GM12874 (cell line): ENCODE measurements around the gene CA9.

Experiments
- TF ChIP-seq, protein P1 (sequence below): IDR thresholded peaks from 2 replicates; pipeline ENCODE4 v1.5.1; 2011; ENCODE audit warnings: low read depth, mild to moderate bottlenecking, control low read depth, low read length, moderate library complexity; ENCODE audit not compliant: insufficient read depth

Gene CA9

DNA sequence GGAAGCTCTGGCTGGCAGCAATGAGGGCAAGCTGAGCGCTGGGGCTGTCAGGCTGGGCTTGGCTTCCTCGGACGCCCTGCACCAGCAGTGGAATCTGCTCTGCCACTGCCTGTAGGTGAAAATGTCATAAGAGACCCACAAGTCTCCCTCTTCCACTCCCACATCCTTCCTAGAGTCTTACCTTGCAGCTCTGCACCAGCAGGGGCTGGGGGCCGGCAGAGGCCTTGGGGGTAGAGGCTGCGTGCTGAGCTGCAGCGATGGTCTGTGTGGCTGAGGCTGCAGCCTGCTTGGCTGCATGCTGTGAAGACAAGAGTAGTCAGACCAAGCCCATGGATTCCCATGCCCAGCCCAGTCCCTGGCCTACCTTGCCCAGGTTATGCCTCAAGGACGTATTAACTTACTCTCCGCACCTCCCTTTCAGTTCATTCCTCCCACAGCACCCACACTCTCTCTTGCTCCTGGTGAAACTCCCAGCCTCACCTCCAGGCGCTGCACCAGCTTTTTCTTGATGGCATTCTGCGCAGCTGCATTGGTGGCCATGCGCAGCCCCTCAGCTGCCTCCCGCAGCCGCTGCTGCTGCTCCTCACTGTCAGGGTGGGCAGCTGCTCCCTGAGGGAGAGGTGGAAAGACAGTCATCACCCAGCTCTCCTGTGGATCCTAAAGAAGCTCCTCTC is 41.0 kb downstream of the CA9 start:
- TF ChIP-seq, protein P1, sequence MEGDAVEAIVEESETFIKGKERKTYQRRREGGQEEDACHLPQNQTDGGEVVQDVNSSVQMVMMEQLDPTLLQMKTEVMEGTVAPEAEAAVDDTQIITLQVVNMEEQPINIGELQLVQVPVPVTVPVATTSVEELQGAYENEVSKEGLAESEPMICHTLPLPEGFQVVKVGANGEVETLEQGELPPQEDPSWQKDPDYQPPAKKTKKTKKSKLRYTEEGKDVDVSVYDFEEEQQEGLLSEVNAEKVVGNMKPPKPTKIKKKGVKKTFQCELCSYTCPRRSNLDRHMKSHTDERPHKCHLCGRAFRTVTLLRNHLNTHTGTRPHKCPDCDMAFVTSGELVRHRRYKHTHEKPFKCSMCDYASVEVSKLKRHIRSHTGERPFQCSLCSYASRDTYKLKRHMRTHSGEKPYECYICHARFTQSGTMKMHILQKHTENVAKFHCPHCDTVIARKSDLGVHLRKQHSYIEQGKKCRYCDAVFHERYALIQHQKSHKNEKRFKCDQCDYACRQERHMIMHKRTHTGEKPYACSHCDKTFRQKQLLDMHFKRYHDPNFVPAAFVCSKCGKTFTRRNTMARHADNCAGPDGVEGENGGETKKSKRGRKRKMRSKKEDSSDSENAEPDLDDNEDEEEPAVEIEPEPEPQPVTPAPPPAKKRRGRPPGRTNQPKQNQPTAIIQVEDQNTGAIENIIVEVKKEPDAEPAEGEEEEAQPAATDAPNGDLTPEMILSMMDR = no peak

DNA sequence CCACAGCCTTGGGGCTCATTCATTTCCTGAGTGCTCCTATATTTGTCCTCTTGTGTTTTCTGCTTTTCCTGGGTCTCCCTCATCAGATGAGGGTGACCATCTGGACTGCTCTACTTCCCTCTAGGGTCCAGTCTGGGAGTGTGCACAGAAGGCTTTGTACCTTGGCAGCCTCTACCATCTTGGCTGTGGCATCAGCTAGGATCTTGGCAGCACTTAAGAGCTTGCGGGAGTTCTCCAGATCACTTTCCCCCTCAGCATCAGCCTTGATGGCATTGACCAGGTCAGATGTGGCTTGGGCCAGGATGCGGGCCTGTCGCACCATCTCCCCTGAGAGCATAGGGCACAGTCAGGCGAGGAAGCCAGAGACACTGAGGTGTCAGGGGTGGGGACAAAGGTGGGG is 42.5 kb downstream of the CA9 start:
- TF ChIP-seq, protein P1 = no peak

DNA sequence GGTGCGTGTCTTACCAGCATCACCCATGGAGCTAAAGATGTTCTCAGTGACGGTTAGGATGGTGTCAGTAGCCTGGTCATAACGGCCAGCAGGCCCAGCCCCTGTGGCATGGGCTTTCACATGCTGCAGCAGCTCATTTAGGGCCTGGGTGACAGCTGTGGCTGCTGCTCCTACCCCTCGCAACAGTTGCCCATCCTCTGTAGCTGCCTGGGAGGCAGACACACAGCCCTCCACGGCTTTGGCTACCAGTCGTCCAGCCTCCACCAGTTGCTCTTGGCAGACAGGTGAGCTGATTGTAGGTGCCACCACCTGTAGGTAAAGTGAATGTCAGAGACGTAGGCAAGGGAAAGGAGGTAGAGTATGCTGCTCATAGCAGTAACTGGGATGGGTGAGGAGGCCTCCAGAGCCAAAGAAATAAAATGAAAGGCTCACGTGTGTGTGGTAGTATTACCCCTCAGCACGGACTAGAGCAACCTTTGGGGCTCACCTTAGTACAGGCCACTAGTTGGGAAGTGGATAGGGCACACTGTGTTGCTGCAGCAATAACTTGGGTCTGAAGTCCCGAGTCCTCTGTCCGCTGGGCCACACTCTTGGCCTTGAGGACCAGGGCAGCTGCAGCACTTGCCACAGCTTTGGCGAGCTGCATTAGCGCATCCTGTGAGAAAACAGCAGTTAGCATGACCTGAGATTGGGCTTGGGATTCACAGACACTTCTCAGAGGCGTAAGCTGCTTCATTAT is 43.6 kb downstream of the CA9 start:
- TF ChIP-seq, protein P1 = no peak

GRCh38 chr9:35718721-35719511 is 45.2 kb downstream of the CA9 start:
- TF ChIP-seq, protein P1 = no peak

DNA sequence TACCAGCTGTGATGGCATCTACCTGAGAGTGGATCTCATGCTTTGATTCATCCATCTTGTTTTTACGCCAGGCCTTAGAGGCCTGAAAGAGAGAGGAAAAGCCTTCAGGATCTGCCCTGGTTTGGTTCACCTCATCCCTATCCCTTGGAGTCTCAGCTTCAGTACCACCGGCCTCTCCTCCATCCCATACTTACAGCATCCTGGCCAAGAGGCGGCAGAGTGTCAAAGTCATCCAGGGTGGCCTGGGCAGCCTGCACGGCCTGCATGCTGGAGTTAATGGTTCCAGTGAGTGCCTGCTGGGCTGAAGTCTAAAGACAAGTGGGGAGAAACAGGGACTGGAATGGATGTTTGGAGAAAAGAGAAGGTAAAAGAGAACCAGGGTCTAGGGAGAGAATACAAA is 45.8 kb downstream of the CA9 start:
- TF ChIP-seq, protein P1 = no peak

- TF ChIP-seq, protein P1 = no peak
These were observed 49.7 kb downstream of the CA9 start for GRCh38 chr9:35723426-35723825.

DNA sequence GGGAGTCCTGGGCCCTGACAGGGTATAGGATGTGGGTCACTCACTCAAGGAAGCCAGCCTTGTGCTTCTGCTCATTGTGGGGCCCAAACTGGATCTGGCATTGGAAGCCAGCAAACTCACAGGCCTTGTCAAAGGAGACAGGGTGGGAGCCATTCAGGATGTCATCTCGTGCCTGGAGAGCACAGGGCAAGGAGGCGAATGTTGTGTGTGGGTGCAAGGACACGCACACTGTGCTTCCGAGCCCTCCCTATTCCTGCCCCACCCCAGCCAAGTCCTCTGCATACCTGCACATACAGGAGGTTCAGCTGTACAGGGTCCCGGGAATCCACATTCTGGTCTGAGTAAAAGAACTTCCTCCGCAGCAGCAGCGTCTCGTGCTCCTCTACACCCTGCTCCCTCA is 50.2 kb downstream of the CA9 start:
- TF ChIP-seq, protein P1 = no peak
